Small intestine (tissue), 7 donors: ENCODE measurements around the gene TTLL10. TPM values are rescaled to one million over a fixed set of nuclear protein-coding genes. Genes with fewer than 3 reads are reported as not detected.
A peak's percentile ranks its signal among the peaks of the same experiment; 100 is the strongest.

ENCODE experiments used
- DNase-seq, 2 donors: peaks; one replicate each; pipeline versions ENCODE4 v3.0.0 to v3.0.0-alpha.2; 2013
- FAIRE-seq: peaks from 2 replicates; lab custom pipeline; 2012; peaks lifted over from hg19 to GRCh38; lab: Jason Lieb, UNC
- H3K27ac ChIP-seq, 3 donors: one replicate each; pipeline ENCODE4 v1.5.1; 2013; ENCODE audit warnings: low read length in 2 of 3, mild to moderate bottlenecking in 2 of 3, control low read depth in 1 of 3, inconsistent platforms in 1 of 3, low read depth in 1 of 3, moderate library complexity in 1 of 3
- H3K27me3 ChIP-seq, 3 donors: one replicate each; pipeline ENCODE4 v1.6.1; 2013; ENCODE audit warnings: low read length in 3 of 3, inconsistent platforms in 1 of 3; ENCODE audit not compliant: control insufficient read depth in 3 of 3, insufficient read depth in 3 of 3
- H3K36me3 ChIP-seq, 3 donors: one replicate each; pipeline ENCODE4 v1.6.1; 2013; ENCODE audit warnings: low read length in 3 of 3, inconsistent platforms in 1 of 3, low read depth in 1 of 3, mild to moderate bottlenecking in 1 of 3, moderate library complexity in 1 of 3; ENCODE audit not compliant: control insufficient read depth in 3 of 3, insufficient read depth in 2 of 3
- H3K4me1 ChIP-seq, 3 donors: one replicate each; pipeline ENCODE4 v1.6.1; 2013; ENCODE audit warnings: low read length in 2 of 3, inconsistent platforms in 1 of 3, low read depth in 1 of 3, mild to moderate bottlenecking in 1 of 3, moderate library complexity in 1 of 3; ENCODE audit not compliant: control insufficient read depth in 3 of 3, insufficient read depth in 2 of 3
- H3K4me3 ChIP-seq, 3 donors: one replicate each; pipeline ENCODE4 v1.5.1; 2013; ENCODE audit warnings: low read length in 3 of 3, control low read depth in 1 of 3, inconsistent platforms in 1 of 3, low read depth in 1 of 3, mild to moderate bottlenecking in 1 of 3, moderate library complexity in 1 of 3
- H3K9me3 ChIP-seq, 2 donors: one replicate each; pipeline ENCODE4 v1.6.1; 2013; ENCODE audit warnings: low read depth in 1 of 2, low read length in 1 of 2; ENCODE audit not compliant: control insufficient read depth in 2 of 2, insufficient read depth in 1 of 2
- WGBS, 3 donors: extraction: QIAGEN DNeasy Blood & Tissue Kit; methylation state at CpG; one replicate each; pipeline ENCODE4 v1.1.7; 2013; 5-methylcytosine and 5-hydroxymethylcytosine counted together
- polyA plus RNA-seq, 4 donors: library from polyadenylated mRNA; stranded (reverse) in 3 of 4; unstranded in 1 of 4; fragments of 200-250 nt in 3 of 4; fragments of 120-200 nt in 1 of 4; gene quantifications; one replicate each; pipeline versions ENCODE4 v1.2.1 to v1.2.3, GENCODE V29; 2013
- donor health status: healthy with polysubstance abuse.
- donor health status: control.
- donor health status: control.
- donor health status: Bipolar disorder and iron deficiency.
- donor health status: healthy.

Gene TTLL10
- polyA plus RNA-seq, 4 donors = 0.21 to 0.36 TPM; not detected in 2

DNA sequence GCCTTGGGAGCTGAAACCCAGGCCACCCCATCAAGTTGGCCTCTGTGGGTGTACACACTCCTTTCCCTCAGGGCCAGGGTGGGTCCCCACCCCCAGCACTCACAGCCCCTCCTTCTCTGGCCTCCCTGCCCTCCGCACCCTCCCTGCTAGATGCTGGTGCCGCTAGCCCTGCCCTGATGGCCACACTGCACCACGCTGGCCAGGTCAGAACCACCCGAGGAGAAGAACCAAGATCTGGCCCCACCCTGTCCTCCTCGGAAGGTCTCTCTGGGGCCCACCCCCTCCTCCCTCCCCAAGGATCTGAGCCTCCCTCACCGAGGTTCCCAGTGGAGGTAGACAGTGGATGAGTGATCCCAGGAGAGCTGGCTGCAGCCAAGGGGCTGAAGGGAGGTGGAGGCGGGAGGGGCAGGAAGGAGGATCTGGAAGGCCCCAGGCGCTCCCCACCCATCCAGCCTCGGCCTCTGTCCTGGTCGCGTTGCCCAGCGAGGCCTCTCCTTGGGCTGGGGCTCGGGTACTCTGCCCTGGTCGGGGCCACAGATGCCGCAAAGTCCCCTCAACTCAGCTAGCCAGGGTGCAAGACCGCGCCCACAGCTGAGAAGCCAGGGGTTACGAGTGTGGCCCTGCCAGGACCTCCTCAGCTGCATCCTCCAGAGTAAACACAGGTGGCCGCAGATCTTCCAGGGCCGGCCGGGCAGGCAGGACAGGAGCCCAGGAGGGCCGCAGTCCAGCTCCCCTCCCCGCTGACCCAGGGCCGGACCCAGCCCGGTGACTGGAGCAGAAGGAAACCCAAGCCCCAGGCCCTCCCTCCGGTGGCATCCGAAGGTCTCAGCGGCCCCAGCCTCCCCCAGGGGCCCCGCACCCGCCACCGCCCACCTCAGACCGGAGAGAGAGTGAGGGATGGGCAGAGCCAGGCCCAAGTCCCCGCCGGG, 63.5 kb downstream of the TTLL10 start:
- 16 to 33% (median 21%) methylated on average over 26 to 34 of the region's 34 CpGs for WGBS, 3 donors
- H3K27ac ChIP-seq = peak overlapping the region in 1 of 3 donors; percentile 45
- H3K36me3 ChIP-seq = peaks cover 0 to 34% (median 0%) of the 10 kb centered on the region in 3 donors
- H3K27me3 ChIP-seq = peaks cover 0 to 35% (median 6%) of the 10 kb centered on the region in 3 donors
- H3K4me3 ChIP-seq = peak overlapping the region in 1 of 3 donors; percentile 21
- DNase-seq = peak in 1 of 2 donors; percentile 52
- peaks cover 5 to 45% (median 6%) of the 10 kb centered on the region in 3 donors for H3K4me1 ChIP-seq
- FAIRE-seq = no peak
- H3K9me3 ChIP-seq = peaks cover 0 to 13% of the 10 kb centered on the region in 2 donors

DNA sequence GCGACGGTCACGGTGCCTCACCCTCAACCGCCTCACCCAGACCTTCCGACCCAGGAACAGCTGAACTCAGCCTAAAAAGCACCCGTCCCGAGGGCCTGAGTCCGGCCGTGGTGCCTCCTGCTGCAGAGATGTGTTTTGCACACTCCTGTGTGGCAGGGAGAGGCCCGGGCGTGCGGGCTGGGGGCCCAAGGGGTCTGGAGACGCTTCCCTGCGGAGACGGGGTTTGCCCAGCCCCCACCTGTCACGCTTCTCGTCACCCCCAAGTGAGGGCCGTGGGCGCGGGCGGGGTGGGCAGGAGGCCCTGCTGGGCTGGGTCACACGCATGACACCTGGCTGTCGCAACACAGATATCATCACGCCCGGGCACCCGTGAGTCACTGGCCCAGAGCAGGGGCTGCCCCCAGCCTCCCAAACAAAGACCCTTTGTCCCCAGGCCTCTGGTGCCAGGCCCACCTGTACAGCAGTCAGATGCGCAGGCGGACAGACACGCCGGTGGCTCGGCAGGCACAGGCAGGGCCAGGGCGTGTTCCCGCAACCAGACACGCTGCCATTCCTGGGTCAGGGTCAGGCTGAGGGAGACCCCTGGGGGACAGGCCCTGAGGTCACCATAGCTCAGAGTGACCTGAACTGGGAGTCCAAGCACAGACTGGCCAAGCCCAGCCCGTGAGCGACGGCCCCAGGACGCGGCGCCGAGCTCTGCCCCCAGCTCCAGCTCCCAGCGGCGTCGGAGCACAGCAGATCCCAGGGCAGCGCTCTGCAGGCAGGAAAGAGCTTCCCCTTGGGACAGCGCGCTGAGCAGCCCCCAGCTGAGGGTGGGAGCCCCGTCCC, 64.4 kb downstream of the TTLL10 start:
- DNase-seq (peak; percentile 34 to 85), FAIRE-seq (no peak)
- H3K4me3 ChIP-seq = peak overlapping the region in 1 of 3 donors; percentile 21
- H3K36me3 ChIP-seq = peaks cover 0 to 41% (median 0%) of the 10 kb centered on the region in 3 donors
- 8 to 42% (median 28%) methylated on average over 44 to 48 of the region's 48 CpGs for WGBS, 3 donors
- peaks cover 0 to 42% (median 1%) of the 10 kb centered on the region in 3 donors for H3K4me1 ChIP-seq
- peak overlapping the region in 1 of 3 donors; percentile 45 for H3K27ac ChIP-seq
- peaks cover 0 to 35% (median 6%) of the 10 kb centered on the region in 3 donors for H3K27me3 ChIP-seq
- peaks cover 0 to 8% of the 10 kb centered on the region in 2 donors for H3K9me3 ChIP-seq

DNA sequence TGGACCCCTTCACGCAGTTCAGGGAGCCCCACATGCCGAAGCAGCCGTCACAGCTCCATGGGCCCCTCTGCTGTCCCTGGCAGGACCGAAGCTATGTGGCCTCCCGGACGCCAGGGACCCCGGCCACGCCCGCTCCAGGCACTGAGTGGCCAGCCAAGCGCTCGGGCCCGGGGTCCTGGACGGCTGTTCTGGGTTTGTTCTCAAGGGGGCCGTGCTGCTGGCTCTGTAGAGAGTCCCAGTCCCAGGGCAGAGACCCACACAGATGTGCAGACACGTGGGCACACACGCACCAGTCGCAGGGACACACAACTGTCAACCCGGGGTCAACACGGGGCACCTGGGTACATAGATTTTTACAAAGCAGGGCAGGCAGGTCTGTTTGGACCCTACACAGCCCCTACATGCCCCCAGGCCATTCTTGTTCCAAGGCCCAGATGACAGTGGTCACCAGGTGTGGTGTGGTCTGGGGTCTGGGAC, 65.1 kb downstream of the TTLL10 start:
- DNase-seq (no peak), FAIRE-seq (no peak)
- no peak overlapping the region for H3K4me3 ChIP-seq
- no peak overlapping the region for H3K27ac ChIP-seq
- H3K4me1 ChIP-seq = peaks cover 0 to 42% (median 1%) of the 10 kb centered on the region in 3 donors
- WGBS, 3 donors = 24 to 67% (median 47%) methylated on average over 18 to 19 of the region's 19 CpGs
- peaks cover 0 to 35% (median 6%) of the 10 kb centered on the region in 3 donors for H3K27me3 ChIP-seq
- H3K36me3 ChIP-seq = peaks cover 0 to 38% (median 0%) of the 10 kb centered on the region in 3 donors
- H3K9me3 ChIP-seq = peaks cover 0 to 4% of the 10 kb centered on the region in 2 donors

DNA sequence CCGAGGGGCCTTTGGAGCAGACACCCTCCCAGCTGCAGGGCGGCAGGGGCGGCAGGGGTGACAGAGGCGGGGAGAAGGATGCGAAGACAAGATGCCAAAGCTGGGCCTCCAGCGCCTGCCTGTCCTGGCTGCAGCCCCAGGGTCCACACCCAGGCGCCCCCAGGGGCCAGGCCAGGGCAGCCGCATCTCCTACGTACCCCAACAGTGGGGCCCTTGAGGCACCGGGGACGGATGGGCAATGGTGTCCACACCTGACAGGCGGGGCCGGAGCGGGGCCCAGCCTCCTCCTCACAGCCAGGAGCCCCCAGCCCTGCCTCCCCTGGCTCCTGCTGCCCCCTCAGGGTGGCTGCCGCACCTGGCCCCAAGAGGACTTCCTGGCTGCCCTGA, 65.5 kb downstream of the TTLL10 start:
- FAIRE-seq (no peak), DNase-seq (peak in 1 of 2 donors; percentile 26)
- peaks cover 0 to 43% (median 1%) of the 10 kb centered on the region in 3 donors for H3K4me1 ChIP-seq
- peaks cover 0 to 38% (median 6%) of the 10 kb centered on the region in 3 donors for H3K27me3 ChIP-seq
- no peaks in the 10 kb centered on the region for H3K9me3 ChIP-seq
- no peak overlapping the region for H3K27ac ChIP-seq
- H3K4me3 ChIP-seq = no peak overlapping the region
- H3K36me3 ChIP-seq = peaks cover 0 to 33% (median 0%) of the 10 kb centered on the region in 3 donors
- 29 to 65% (median 58%) methylated on average over 12 to 15 of the region's 15 CpGs for WGBS, 3 donors

DNA sequence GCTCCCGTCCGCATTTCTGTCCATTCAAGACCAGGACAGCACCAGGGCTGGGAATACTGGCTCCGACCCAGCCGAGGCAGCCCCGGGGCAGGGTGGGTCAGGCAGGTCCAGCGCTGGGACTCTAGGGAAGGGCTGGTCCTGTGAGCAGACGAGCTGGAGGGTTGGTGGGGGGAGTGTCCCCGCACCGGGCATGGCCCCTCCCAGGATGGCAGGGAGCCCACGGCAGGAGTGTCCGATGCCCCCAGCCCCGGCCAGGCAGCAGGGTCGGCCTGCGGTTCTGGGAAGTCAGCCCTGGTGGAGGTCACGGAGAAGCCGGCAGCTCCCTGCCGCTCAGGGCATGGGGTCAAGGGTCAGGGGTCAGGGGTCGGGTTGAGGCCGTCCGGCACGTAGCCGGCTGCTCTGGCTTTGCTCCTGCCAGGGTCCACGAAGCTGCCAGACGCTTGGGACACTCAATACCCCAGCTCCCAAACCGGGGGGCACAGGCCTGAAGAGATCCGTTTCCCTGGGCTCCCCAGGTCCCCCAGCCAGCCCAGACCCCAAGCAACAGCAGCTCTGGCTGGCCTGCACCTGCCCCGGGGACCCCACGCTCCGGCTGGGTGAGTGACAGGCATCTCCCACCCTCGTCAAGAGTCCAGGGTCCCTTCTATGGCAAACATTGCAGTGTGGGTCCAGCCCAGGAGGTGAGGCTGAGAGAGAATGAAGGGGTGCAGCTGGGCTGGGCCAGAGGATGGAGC, 66.1 kb downstream of the TTLL10 start:
- peaks cover 0 to 38% (median 6%) of the 10 kb centered on the region in 3 donors for H3K27me3 ChIP-seq
- peaks cover 0 to 28% (median 0%) of the 10 kb centered on the region in 3 donors for H3K36me3 ChIP-seq
- peaks cover 0 to 46% (median 3%) of the 10 kb centered on the region in 3 donors for H3K4me1 ChIP-seq
- no peaks in the 10 kb centered on the region for H3K9me3 ChIP-seq
- no peak for DNase-seq
- H3K27ac ChIP-seq = no peak overlapping the region
- 9 to 31% (median 30%) methylated on average over 23 to 30 of the region's 30 CpGs for whole genome bisulfite sequencing, 3 donors
- no peak overlapping the region for H3K4me3 ChIP-seq
- FAIRE-seq = no peak

DNA sequence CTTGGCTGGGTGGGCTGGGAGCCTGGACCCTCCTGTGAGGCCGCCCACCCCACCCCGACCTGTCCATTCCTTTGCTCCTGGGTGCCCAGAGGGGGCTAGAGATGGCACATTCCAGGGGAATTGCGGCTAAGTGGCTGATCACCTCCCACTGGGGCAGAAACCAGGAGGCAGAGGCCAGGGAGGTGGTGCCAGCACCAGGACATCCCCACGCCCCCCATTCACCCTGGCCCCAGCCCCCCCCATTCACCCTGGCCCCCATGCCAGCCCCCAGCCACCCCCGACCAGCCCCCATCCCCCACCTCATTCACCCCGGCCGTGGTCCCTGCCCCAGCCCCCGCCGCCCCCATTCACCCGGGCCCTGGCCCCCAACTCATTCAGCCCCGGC, 66.7 kb downstream of the TTLL10 start:
- H3K27me3 ChIP-seq = peaks cover 0 to 41% (median 6%) of the 10 kb centered on the region in 3 donors
- FAIRE-seq = no peak
- H3K4me3 ChIP-seq = no peak overlapping the region
- H3K4me1 ChIP-seq = peaks cover 0 to 46% (median 3%) of the 10 kb centered on the region in 3 donors
- H3K27ac ChIP-seq = no peak overlapping the region
- no peaks in the 10 kb centered on the region for H3K9me3 ChIP-seq
- H3K36me3 ChIP-seq = peaks cover 0 to 22% (median 0%) of the 10 kb centered on the region in 3 donors
- WGBS, 3 donors = 46 to 58% (median 55%) methylated on average over 4 to 11 of the region's 11 CpGs
- DNase-seq = no peak

DNA sequence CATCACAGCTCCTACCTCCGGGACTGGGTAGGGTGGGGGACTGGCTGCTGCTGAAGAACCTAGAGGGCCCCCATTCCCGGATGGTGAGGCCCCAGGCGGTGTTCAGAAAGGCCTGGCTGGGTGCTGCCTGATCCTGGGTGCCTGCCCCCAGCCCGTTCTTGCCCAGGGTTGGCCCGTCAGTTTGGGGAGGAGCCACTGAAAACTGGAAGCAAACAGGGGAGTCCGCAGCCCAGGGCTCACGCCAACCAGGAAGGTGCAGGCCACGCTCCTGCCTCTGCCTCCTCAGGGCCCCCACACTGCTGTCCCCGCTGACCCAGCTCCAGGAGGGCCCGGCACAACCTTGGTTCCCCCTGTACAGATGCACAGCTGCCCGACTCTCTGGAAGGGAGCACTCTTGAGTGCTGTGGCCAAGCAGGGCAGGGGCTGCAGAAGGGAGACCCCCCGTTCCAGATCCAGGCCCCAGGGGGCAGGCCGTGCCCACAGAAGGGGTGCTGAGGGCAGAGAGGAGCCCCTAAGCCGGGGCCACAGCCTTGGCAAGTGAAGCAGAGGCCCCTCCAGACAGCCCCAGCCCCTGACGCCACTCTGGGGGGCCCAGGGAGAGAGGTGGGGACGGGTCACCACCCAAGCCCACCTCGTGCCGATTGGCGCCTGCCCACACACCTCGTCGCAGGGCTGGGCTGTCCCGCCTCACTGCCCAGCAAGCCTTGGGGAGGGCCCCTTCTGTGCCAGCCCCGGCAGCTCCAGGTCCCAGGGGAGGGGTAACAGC, 67.3 kb downstream of the TTLL10 start:
- no peak overlapping the region for H3K27ac ChIP-seq
- WGBS, 3 donors = 39 to 52% (median 47%) methylated on average over 19 to 23 of the region's 23 CpGs
- DNase-seq = no peak
- H3K4me3 ChIP-seq = no peak overlapping the region
- no peaks in the 10 kb centered on the region for H3K9me3 ChIP-seq
- no peak for FAIRE-seq
- H3K4me1 ChIP-seq = peaks cover 0 to 48% (median 3%) of the 10 kb centered on the region in 3 donors
- peaks cover 5 to 47% (median 10%) of the 10 kb centered on the region in 3 donors for H3K27me3 ChIP-seq
- peaks cover 0 to 15% (median 0%) of the 10 kb centered on the region in 3 donors for H3K36me3 ChIP-seq
